ENCODE results near the gene ALK. TPM values are rescaled to one million over a fixed set of nuclear protein-coding genes. Genes with fewer than 3 reads are reported as not detected.

Gene ALK
- total RNA-seq, 1 experiment from 2014 or later: not detected

DNA sequence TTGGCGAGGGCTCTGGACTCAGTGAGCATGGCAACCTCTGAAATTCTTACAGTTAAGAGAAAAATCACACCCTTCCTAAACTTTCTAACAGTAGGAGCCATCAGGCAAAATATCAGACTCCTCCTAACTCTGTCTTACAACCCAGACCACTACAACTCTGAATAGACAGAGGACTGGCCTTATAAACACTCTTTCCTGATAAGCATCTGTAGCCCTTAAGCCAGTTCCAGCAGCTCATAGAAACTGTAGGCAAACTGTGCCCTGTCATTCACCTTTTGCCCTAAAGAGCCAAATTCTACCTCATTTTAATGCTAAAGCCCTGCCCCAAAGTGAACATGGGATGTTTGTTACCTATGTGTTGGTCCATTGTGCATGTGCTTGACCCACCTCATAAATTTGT lies 304.8 kb downstream of the ALK start:
- no CpG with 5 or more reads among the region's 1 CpG for WGBS (ENCODE audit: extremely low coverage, insufficient read length, low lambda C conversion rate)
- Histone ChIP-seq H3K23ac (ENCODE audit: insufficient read length, low read depth, low read length) (no peak overlapping the region), H3K27ac (ENCODE audit: insufficient read length, low read depth, low read length) (no peak overlapping the region), H3K79me2 (ENCODE audit: insufficient read depth, low read length) (no peaks in the 10 kb centered on the region), H4K8ac (replicated peaks; ENCODE audit: insufficient read length, low read depth, low read length) (no peak overlapping the region), H3K4ac (ENCODE audit: low read depth, low read length) (no peak overlapping the region), H3K79me1 (ENCODE audit: insufficient read depth, low read depth, low read length, poor library complexity, severe bottlenecking) (no peaks in the 10 kb centered on the region), H3K4me2 (ENCODE audit: insufficient read depth, insufficient read length, low read length) (no peak overlapping the region), H4K5ac (ENCODE audit: insufficient read length, low read depth, low read length) (no peak overlapping the region), H3K23me2 (ENCODE audit: insufficient read length, low read depth, low read length, poor library complexity, severe bottlenecking) (no peaks in the 10 kb centered on the region), H2BK5ac (ENCODE audit: insufficient read length, low read length) (no peak overlapping the region), H3K4me1 (ENCODE audit: insufficient read depth, low read length) (peaks cover 6% of the 10 kb centered on the region; the same call in 1 of the 2 replicates), H2BK15ac (ENCODE audit: low read depth, low read length) (no peak overlapping the region), H4K91ac (ENCODE audit: insufficient read length, low read depth, low read length) (no peak overlapping the region), H3K18ac (ENCODE audit: insufficient read length, low read depth, low read length) (no peak overlapping the region), H3K27me3 (ENCODE audit: insufficient read depth, low read length) (no peaks in the 10 kb centered on the region), H3K9me3 (ENCODE audit: control insufficient read depth, low read depth, low read length) (no peaks in the 10 kb centered on the region), H3K14ac (ENCODE audit: insufficient read depth, low read length) (no peak overlapping the region), H3T11ph (ENCODE audit: low read length) (no peak overlapping the region), H2AFZ (ENCODE audit: low read length) (no peak overlapping the region), H3K56ac (ENCODE audit: insufficient read length, low read depth, low read length) (no peak overlapping the region), H2BK120ac (ENCODE audit: low read depth, low read length, poor library complexity, severe bottlenecking) (no peak overlapping the region), H3K9ac (ENCODE audit: extremely low read depth, insufficient read length, low read length) (no peak overlapping the region), H2AK5ac (ENCODE audit: insufficient read length, low read length) (no peak overlapping the region), H2BK12ac (ENCODE audit: insufficient read length, low read depth, low read length) (no peak overlapping the region), H4K20me1 (ENCODE audit: control insufficient read depth, insufficient read depth, insufficient read length) (no peaks in the 10 kb centered on the region), H2BK20ac (ENCODE audit: low read depth, low read length, poor library complexity, severe bottlenecking) (no peak overlapping the region)
- no peaks in the 10 kb centered on the region for H3K36me3 Mint-ChIP-seq (ENCODE audit: insufficient read depth in 1 of 3, low read depth in 3 of 3)
- no peak overlapping the region for H3K27ac Mint-ChIP-seq
- H3K4me3 Mint-ChIP-seq: no peak overlapping the region
- DNase-seq: no peak
- H3K4me1 Mint-ChIP-seq: peaks cover 33 to 37% of the 10 kb centered on the region in 2 experiments
- H3K9me3 Mint-ChIP-seq: no peaks in the 10 kb centered on the region
- peaks cover 3% of the 10 kb centered on the region; the same call in 1 of the 2 replicates for H3K27me3 Mint-ChIP-seq (ENCODE audit: low read depth)
- no peak for TF ChIP-seq CTCF (conservative IDR thresholded peaks at IDR 0.05)
